Choroid plexus epithelial cell (primary cell): ENCODE results near the gene RASGRP3.

ENCODE experiments used
- DNase-seq: peaks from one replicate; pipeline ENCODE4 v3.0.0-alpha.2; 2010; ENCODE audit warnings: low read depth
- H3K4me3 ChIP-seq: 2 replicates; pipeline ENCODE4 v1.5.1; 2011; ENCODE audit warnings: low read depth, mild to moderate bottlenecking, control low read depth, low read length, moderate library complexity
- TF ChIP-seq, protein P1 (sequence below): conservative IDR thresholded peaks from 2 replicates; pipeline ENCODE4 v1.5.1; 2011; ENCODE audit warnings: low read depth, mild to moderate bottlenecking, control low read depth, inconsistent platforms, low read length, moderate library complexity

The RASGRP3 gene

DNA sequence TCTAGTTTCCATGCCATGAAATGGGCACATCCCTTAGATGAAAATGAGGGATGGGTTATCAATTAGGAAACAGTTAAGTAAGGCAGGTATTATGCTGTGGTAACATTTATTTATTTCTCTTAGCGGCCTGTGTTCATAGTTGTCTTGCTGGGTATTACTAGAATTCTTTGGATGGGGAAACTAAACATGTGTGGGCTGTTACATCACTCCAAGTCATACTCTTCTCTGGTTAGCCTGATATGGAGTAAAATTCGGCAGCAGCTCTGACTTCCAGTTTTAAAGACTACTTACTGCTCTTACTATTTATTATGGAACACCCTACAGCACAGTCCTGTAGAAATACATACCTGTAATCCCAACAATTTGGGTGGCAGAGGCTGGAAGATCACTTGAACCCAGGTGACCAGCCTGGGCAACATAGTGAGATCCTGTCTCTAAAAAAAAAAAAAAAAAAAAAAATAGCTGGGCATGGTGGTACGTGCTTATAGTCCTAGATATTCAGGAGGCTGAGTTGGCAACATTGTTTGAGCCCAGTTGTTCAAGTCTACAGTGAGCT, 33.1 kb upstream of the RASGRP3 start:
- DNase-seq, result peak; percentile 66
- no peak overlapping the region for H3K4me3 ChIP-seq
- TF ChIP-seq, protein P1, sequence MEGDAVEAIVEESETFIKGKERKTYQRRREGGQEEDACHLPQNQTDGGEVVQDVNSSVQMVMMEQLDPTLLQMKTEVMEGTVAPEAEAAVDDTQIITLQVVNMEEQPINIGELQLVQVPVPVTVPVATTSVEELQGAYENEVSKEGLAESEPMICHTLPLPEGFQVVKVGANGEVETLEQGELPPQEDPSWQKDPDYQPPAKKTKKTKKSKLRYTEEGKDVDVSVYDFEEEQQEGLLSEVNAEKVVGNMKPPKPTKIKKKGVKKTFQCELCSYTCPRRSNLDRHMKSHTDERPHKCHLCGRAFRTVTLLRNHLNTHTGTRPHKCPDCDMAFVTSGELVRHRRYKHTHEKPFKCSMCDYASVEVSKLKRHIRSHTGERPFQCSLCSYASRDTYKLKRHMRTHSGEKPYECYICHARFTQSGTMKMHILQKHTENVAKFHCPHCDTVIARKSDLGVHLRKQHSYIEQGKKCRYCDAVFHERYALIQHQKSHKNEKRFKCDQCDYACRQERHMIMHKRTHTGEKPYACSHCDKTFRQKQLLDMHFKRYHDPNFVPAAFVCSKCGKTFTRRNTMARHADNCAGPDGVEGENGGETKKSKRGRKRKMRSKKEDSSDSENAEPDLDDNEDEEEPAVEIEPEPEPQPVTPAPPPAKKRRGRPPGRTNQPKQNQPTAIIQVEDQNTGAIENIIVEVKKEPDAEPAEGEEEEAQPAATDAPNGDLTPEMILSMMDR, result no peak

DNA sequence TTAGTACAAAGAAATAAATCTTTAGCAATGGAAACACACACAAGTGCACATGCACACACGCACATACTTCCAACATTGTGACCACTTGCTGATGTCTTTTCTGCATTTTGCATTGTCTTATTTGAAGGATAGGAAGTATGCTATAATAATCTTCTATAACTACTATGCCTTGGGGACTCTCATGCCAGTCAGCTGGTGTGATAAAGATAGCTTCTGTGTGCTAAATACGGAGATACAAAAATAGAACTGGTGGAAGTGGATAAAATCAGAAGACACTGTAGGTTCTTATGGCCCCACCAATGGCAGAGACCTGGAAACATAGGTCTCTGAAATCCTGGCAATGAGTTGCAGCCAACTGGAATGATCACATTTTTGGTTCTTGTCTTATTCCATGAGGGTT, 31.5 kb upstream of the RASGRP3 start:
- no peak overlapping the region for H3K4me3 ChIP-seq
- DNase-seq, result no peak
- TF ChIP-seq, protein P1, result no peak

DNA sequence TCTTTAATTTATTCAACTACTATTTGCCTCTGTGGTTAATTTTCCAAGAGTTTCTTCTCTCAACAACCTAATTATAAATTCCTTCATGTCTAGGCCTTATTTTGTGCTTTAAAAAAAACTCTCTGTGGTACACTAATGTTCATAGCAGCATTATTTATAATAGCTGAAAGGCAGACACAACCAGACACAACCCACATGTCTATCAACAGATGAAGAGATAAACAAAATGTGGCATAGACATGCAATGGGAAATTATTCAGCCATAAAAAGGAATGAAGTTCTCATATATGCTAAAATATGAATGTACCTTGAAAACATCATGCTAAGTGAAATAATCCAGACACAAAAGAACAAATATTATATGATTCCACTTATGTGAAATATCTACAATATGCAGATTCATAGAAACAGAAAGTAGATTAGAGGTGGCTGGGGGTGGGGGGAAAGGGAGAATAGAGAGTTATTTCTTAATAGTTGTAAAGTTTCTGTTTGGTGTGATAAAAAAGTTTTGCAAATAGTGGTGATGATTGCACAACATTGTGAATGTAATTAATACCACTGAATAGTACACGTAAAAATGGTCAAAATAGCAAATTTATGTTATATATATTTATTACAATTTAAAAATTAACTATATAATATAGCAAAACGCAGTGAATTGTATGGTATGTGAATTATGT, 28.1 kb upstream of the RASGRP3 start:
- H3K4me3 ChIP-seq, result no peak overlapping the region
- TF ChIP-seq, protein P1, result no peak
- no peak for DNase-seq

DNA sequence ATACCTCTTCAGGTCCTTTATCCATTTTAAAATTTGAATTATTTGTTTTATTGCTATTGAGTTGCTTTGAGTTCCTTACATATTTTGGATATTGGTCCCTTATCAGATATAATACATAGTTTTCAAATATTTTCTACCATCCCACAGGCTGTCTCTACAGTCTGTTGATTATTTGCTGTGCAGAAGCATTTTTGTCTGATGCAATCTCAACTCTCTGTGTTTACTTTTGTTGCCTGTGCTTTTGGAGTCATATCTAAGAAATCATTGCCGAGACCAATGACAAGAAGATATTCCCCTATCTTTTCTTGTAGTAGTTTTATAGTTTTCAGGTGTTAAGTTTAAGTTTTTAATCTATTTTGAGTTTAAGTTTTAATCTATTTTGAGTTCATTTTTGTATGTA, 25.2 kb upstream of the RASGRP3 start:
- no peak for DNase-seq
- TF ChIP-seq, protein P1, result no peak
- H3K4me3 ChIP-seq, result no peak overlapping the region

DNA sequence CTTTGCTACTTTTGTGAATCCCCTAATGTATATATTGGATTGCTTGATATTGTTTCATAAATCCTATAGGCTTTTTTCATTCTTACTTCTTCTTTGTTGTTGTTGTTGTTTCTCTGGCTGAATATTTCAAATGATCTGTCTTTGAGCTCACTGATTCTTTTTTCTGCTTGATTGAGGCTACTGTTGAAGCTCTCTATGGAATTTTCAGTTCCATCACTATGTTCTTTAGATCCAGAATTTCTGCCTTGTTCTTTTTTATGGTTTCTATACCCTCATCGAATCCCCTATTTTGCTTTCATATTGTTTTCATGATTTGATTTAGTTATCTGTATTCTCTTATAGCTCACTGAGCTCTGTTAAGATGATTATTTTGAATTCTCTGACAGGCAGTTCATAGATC, 24.6 kb upstream of the RASGRP3 start:
- no peak for DNase-seq
- TF ChIP-seq, protein P1, result no peak
- H3K4me3 ChIP-seq, result no peak overlapping the region

DNA sequence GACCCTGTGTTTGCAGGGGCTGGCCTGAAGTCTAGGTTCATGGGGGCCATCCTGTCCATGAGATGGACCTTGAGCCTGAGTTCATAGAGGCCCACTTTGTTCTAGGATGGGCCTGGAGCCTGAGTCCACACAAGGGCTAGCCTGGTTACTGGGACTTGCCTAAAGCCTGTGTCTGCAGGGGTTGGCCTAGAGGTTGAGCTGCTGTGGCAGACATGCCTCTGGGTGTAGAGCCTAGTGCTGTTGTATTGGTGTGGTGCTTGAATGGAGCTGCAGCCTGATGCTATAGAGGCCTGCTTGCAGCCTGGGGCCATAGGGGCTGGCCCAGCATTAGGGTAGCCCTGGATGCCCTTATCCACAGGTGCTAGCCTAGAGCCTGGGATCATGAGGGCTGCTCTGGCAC, 23.9 kb upstream of the RASGRP3 start:
- no peak for DNase-seq
- no peak overlapping the region for H3K4me3 ChIP-seq

More for the DNA sequence above, 23.9 kb upstream of the RASGRP3 start:
- TF ChIP-seq, protein P1, result no peak
